K562 (cell line): ENCODE measurements around the gene WEE1. TPM values are rescaled to one million over a fixed set of nuclear protein-coding genes. Genes with fewer than 3 reads are reported as not detected.

ENCODE experiments used
- CAMTA2 ChIP-seq: fragments of 250-450 bp; sonication (Bioruptor Pico); conservative IDR thresholded peaks from 2 replicates; pipeline ENCODE4 v1.5.1; 2022
- IRF2 ChIP-seq: sonication (generic); formaldehyde crosslinking; IDR thresholded peaks from 2 replicates; pipeline ENCODE4 v1.8.1; 2022; ENCODE audit warnings: mild to moderate bottlenecking, missing genetic modification reagents
- IRF9 ChIP-seq: fragments of 450-650 bp; IDR thresholded peaks from 2 replicates; pipeline ENCODE4 v1.6.1; 2016; ENCODE audit warnings: missing biosample characterization, missing genetic modification characterization
- L3MBTL2 ChIP-seq: fragments of 450-650 bp; IDR thresholded peaks from 2 replicates; pipeline ENCODE4 v1.6.1; 2016; ENCODE audit warnings: mild to moderate bottlenecking, moderate library complexity
- RBFOX2 ChIP-seq: fragments of 200-400 bp; formaldehyde crosslinking; IDR thresholded peaks from 2 replicates; pipeline ENCODE4 v1.6.1; 2017; ENCODE audit warnings: low read depth, mild to moderate bottlenecking, low read length, moderate library complexity
- TSHZ1 ChIP-seq: fragments of 250-450 bp; sonication (Bioruptor Pico); IDR thresholded peaks from 2 replicates; pipeline ENCODE4 v1.4.0; 2020; ENCODE audit warnings: mild to moderate bottlenecking, moderate library complexity
- ZBTB12 ChIP-seq: fragments of 250-450 bp; sonication (Bioruptor Pico); IDR thresholded peaks from 2 replicates; pipeline ENCODE4 v1.4.0; 2020
- ZBTB5 ChIP-seq: fragments of 450-650 bp; IDR thresholded peaks from 2 replicates; pipeline ENCODE4 v1.6.1; 2017; ENCODE audit warnings: antibody characterized with exemption
- polyA plus RNA-seq, 8 experiments: library from polyadenylated mRNA; depleted of rRNA in 4 of 8; stranded (reverse) in 5 of 8; unstranded in 3 of 8; fragments of >200 nt; fragmentation: Nextera tagmentation in 2 of 8; fragmentation: Illumina TruSeq in 1 of 8; extraction: Ambion mirVana in 2 of 8; extraction: Trizol in 1 of 8; gene quantifications; 2 replicates each; pipeline versions ENCODE4 v1.2.1 to v1.2.3, GENCODE V29; 2011 to 2014; ENCODE audit warnings: inconsistent platforms in 1 of 8, missing spikeins in 1 of 8
- total RNA-seq, 7 experiments: library from RNA; depleted of rRNA in 6 of 7; stranded (reverse); fragments of >200 nt in 6 of 7; fragmentation: Illumina TruSeq in 2 of 7; extraction: Trizol in 2 of 7; gene quantifications; 2 replicates each; pipeline versions ENCODE4 v1.2.1 to v1.2.3, GENCODE V29; 2011 to 2021; ENCODE audit warnings: low replicate concordance in 1 of 7

WEE1 gene
- total and polyA plus RNA-seq, 9 of the 15 experiments (the other 6 are each of a cell fraction or from before 2014, with no cell fraction given): 21.9 to 99.0 (median 67.4) TPM

- TF ChIP-seq ZBTB12 (CRISPR knock-in tag) (no peak), CAMTA2 (CRISPR knock-in tag) (no peak), IRF9 (tag) (no peak), ZBTB5 (no peak), IRF2 (CRISPR knock-in tag) (no peak), TSHZ1 (CRISPR knock-in tag) (no peak), L3MBTL2 (no peak), RBFOX2 (no peak)
Observed at GRCh38 chr11:9524001-9524400, 49.5 kb upstream of the WEE1 start (continued).
